SU-DHL-6 (cell line): Measurements from ENCODE around the gene SPOCK1.

Experiments
- EZH2phosphoT487 ChIP-seq: fragments of 200-600 bp; sonication (generic), shearing (Covaris generic); conservative IDR thresholded peaks from 2 replicates; pipeline ENCODE4 v1.6.1; 2018; ENCODE audit warnings: mild to moderate bottlenecking, antibody characterized with exemption, low read length, moderate library complexity, mixed read lengths
- TF ChIP-seq, protein P1 (sequence below): fragments of 200-600 bp; sonication (generic); IDR thresholded peaks from one replicate; pipeline ENCODE4 v1.5.1; 2017; ENCODE audit warnings: antibody characterized with exemption, mild to moderate bottlenecking, low read length, moderate library complexity; ENCODE audit not compliant: insufficient read depth, poor library complexity, severe bottlenecking

DNA sequence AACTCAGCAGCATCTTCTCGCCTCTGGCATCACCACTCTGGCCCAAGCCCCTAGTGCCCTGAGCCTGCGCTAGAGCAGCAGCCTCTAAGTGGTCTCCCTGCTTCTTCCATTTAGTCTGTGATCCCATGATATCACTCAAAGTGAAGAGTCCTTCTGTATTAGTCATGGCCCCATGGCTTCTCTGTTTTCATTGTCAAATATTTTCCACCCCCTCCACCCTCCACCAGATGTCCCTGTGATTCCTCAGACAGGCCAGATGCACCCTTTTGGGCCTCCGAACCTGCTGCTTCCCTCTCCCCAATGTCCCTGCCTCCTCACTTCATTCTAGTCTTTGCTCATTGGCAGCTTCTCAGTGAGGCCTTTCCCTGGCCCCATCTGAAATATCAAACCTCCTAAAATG is 299.2 kb downstream of the SPOCK1 start:
- TF ChIP-seq, protein P1, sequence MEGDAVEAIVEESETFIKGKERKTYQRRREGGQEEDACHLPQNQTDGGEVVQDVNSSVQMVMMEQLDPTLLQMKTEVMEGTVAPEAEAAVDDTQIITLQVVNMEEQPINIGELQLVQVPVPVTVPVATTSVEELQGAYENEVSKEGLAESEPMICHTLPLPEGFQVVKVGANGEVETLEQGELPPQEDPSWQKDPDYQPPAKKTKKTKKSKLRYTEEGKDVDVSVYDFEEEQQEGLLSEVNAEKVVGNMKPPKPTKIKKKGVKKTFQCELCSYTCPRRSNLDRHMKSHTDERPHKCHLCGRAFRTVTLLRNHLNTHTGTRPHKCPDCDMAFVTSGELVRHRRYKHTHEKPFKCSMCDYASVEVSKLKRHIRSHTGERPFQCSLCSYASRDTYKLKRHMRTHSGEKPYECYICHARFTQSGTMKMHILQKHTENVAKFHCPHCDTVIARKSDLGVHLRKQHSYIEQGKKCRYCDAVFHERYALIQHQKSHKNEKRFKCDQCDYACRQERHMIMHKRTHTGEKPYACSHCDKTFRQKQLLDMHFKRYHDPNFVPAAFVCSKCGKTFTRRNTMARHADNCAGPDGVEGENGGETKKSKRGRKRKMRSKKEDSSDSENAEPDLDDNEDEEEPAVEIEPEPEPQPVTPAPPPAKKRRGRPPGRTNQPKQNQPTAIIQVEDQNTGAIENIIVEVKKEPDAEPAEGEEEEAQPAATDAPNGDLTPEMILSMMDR = no peak
- no peak for TF ChIP-seq EZH2phosphoT487
